WTC11 (cell line): ENCODE results near the gene KIF19. TPM values are rescaled to one million over a fixed set of nuclear protein-coding genes. Genes with fewer than 3 reads are reported as not detected.

Experiments used
- ATAC-seq: fragments of 200-7000 bp; cut with Tn5 transposase; 2 replicates; pipeline ENCODE4 v1.10.0; 2021; ENCODE audit warnings: mild to moderate bottlenecking, moderate library complexity
- CTCF ChIA-PET: fragments of 300-600 bp; sonication (Branson Sonifier 250); formaldehyde crosslinking; loops from one replicate; lab custom pipeline; 2021; ENCODE audit warnings: antibody characterized with exemption; lab: Charles Lee
- POLR2A ChIA-PET: fragments of 350-600 bp; sonication (Branson Sonifier 250); formaldehyde crosslinking; loops from one replicate; lab custom pipeline; 2021; ENCODE audit warnings: antibody characterized with exemption; lab: Charles Lee
- DNase-seq: peaks from one replicate; pipeline ENCODE4 v3.0.0; 2021; ENCODE audit warnings: low spot score
- H3K27ac Mint-ChIP-seq: 2 replicates; pipeline ENCODE4 v1.8.0; 2021; ENCODE audit warnings: mixed read lengths
- H3K27me3 Mint-ChIP-seq: 2 replicates; pipeline ENCODE4 v1.8.0; 2021; ENCODE audit warnings: low read depth, mild to moderate bottlenecking, moderate library complexity, mixed read lengths
- H3K36me3 Mint-ChIP-seq: 2 replicates; pipeline ENCODE4 v1.8.0; 2021; ENCODE audit warnings: mixed read lengths
- H3K4me1 Mint-ChIP-seq: 2 replicates; pipeline ENCODE4 v1.8.0; 2022; ENCODE audit warnings: mixed read lengths
- H3K4me3 Mint-ChIP-seq: 2 replicates; pipeline ENCODE4 v1.8.0; 2021; ENCODE audit warnings: mild to moderate bottlenecking, moderate library complexity, mixed read lengths
- H3K9me3 Mint-ChIP-seq: 2 replicates; pipeline ENCODE4 v1.8.0; 2021; ENCODE audit warnings: mixed read lengths
- ATF1 ChIP-seq: sonication (generic); formaldehyde crosslinking; IDR thresholded peaks from 2 replicates; pipeline ENCODE4 v1.8.1; 2023; ENCODE audit warnings: mild to moderate bottlenecking, moderate library complexity, missing genetic modification reagents
- ATF6 ChIP-seq: sonication (generic); formaldehyde crosslinking; IDR thresholded peaks from 2 replicates; pipeline ENCODE4 v1.8.1; 2023; ENCODE audit warnings: mild to moderate bottlenecking, missing genetic modification reagents
- ESRRA ChIP-seq: sonication (generic); formaldehyde crosslinking; IDR thresholded peaks from 2 replicates; pipeline ENCODE4 v1.8.1; 2022; ENCODE audit warnings: mild to moderate bottlenecking, missing genetic modification reagents, borderline replicate concordance
- ETV6 ChIP-seq: sonication (generic); formaldehyde crosslinking; IDR thresholded peaks from 2 replicates; pipeline ENCODE4 v1.8.1; 2022; ENCODE audit warnings: mild to moderate bottlenecking, missing genetic modification reagents
- FOXP4 ChIP-seq: sonication (generic); formaldehyde crosslinking; IDR thresholded peaks from 2 replicates; pipeline ENCODE4 v1.8.0; 2022; ENCODE audit warnings: mild to moderate bottlenecking, missing genetic modification reagents
- NFYB ChIP-seq: sonication (generic); formaldehyde crosslinking; conservative IDR thresholded peaks from 2 replicates; pipeline ENCODE4 v1.8.0; 2022; ENCODE audit warnings: low read depth, missing genetic modification reagents
- PREB ChIP-seq: sonication (generic); formaldehyde crosslinking; IDR thresholded peaks from 2 replicates; pipeline ENCODE4 v1.8.1; 2022; ENCODE audit warnings: mild to moderate bottlenecking, missing genetic modification reagents, moderate library complexity, borderline replicate concordance
- SP1 ChIP-seq: sonication (generic); formaldehyde crosslinking; conservative IDR thresholded peaks from 2 replicates; pipeline ENCODE4 v1.8.1; 2022; ENCODE audit warnings: missing genetic modification reagents
- TP53 ChIP-seq: sonication (generic); formaldehyde crosslinking; IDR thresholded peaks from 2 replicates; pipeline ENCODE4 v1.8.1; 2023; ENCODE audit warnings: mild to moderate bottlenecking, missing genetic modification reagents
- ZBTB43 ChIP-seq: sonication (generic); formaldehyde crosslinking; IDR thresholded peaks from 2 replicates; pipeline ENCODE4 v1.8.1; 2023; ENCODE audit warnings: mild to moderate bottlenecking, missing genetic modification reagents
- ZNF281 ChIP-seq: sonication (generic); formaldehyde crosslinking; IDR thresholded peaks from 2 replicates; pipeline ENCODE4 v1.8.0; 2023; ENCODE audit warnings: mild to moderate bottlenecking, missing genetic modification reagents
- ZNF317 ChIP-seq: sonication (generic); formaldehyde crosslinking; IDR thresholded peaks from 2 replicates; pipeline ENCODE4 v1.8.1; 2023; ENCODE audit warnings: low read depth, mild to moderate bottlenecking, moderate library complexity, missing genetic modification reagents, borderline replicate concordance
- ZNF425 ChIP-seq: fragments of 250-450 bp; sonication (Bioruptor Pico); conservative IDR thresholded peaks from 2 replicates; pipeline ENCODE4 v1.9.0; 2021; ENCODE audit warnings: mild to moderate bottlenecking
- ZNF532 ChIP-seq: fragments of 250-450 bp; sonication (Bioruptor Pico); IDR thresholded peaks from 2 replicates; pipeline ENCODE4 v1.9.0; 2021; ENCODE audit warnings: mild to moderate bottlenecking, borderline replicate concordance
- ZSCAN18 ChIP-seq: fragments of 250-450 bp; sonication (Bioruptor Pico); IDR thresholded peaks from 2 replicates; pipeline ENCODE4 v2.1.2; 2022; ENCODE audit warnings: mild to moderate bottlenecking, moderate library complexity
- total RNA-seq: library from RNA; stranded (reverse); gene quantifications from 3 replicates; pipeline ENCODE4 v1.2.3, GENCODE V29; 2021

Gene KIF19
- total RNA-seq, 1 experiment from 2014 or later: 0.44 TPM

GRCh38 chr17:74369665-74370490 is 43.9 kb downstream of the KIF19 start:
- H3K9me3 Mint-ChIP-seq: no peaks in the 10 kb centered on the region
- no peak overlapping the region for H3K27ac Mint-ChIP-seq
- ATAC-seq (no peak), DNase-seq (no peak)
- H3K4me1 Mint-ChIP-seq: peaks cover 8% of the 10 kb centered on the region
- ChIA-PET CTCF (interaction anchor here (0.6 to 7.1 kb wide), 22 partner anchors 10 to 390 kb away, joined by 3 to 138 read pairs (median 15); partner anchors contain the start of gene CD300A), POLR2A (interaction anchor here (1.1 kb wide), 1 partner anchor 13 kb away, joined by 5 read pairs; no protein-coding TSS in a partner anchor)
- no peak overlapping the region for H3K4me3 Mint-ChIP-seq
- H3K36me3 Mint-ChIP-seq: no peaks in the 10 kb centered on the region
- H3K27me3 Mint-ChIP-seq: peaks cover 2% of the 10 kb centered on the region; the same call in 1 of the 2 replicates
- TF ChIP-seq ATF1 (no peak), ZNF532 (CRISPR knock-in tag) (no peak), PREB (CRISPR knock-in tag) (no peak), ZNF317 (no peak), ZNF281 (CRISPR knock-in tag) (no peak), ESRRA (CRISPR knock-in tag) (no peak), ZSCAN18 (CRISPR knock-in tag) (no peak), ZNF425 (CRISPR knock-in tag) (no peak), FOXP4 (CRISPR knock-in tag) (no peak), ATF6 (CRISPR knock-in tag) (no peak), SP1 (CRISPR knock-in tag) (no peak), ZBTB43 (CRISPR knock-in tag) (no peak), TP53 (no peak), ETV6 (no peak), NFYB (CRISPR knock-in tag) (no peak)
